ENCODE data around the gene CDO1. TPM values are rescaled to one million over a fixed set of nuclear protein-coding genes. Genes with fewer than 3 reads are reported as not detected.

CDO1 gene
- total RNA-seq, 3 donors from 2014 or later (not counting 1 experiment from before 2014, with no cell fraction given): not detected

- H3K36me3 Mint-ChIP-seq: no peaks in the 10 kb centered on the region
- intact Hi-C loops (cut with micrococcal nuclease): no loop called here
- Histone ChIP-seq H3K4me3 (ENCODE audit: low read length) (no peak overlapping the region), H3K36me3 (ENCODE audit: control insufficient read depth, insufficient read depth, low read length) (no peaks in the 10 kb centered on the region), H3K27me3 (ENCODE audit: control insufficient read depth, insufficient read depth, low read length) (peaks cover 44% of the 10 kb centered on the region), H3K27ac (ENCODE audit: low read length) (no peak overlapping the region), H3K9me3 (ENCODE audit: control insufficient read depth, insufficient read depth, low read length) (no peaks in the 10 kb centered on the region), H3K4me1 (ENCODE audit: control insufficient read depth, insufficient read depth, low read length) (peaks cover 15% of the 10 kb centered on the region)
- ATAC-seq (no peak), DNase-seq (no peak)
- WGBS (ENCODE audit: insufficient coverage): 22% methylated on average over 21 of the region's 21 CpGs
- peaks cover 0 to 10% of the 10 kb centered on the region in 2 donors for H3K4me1 Mint-ChIP-seq
- TF ChIP-seq, protein P1, sequence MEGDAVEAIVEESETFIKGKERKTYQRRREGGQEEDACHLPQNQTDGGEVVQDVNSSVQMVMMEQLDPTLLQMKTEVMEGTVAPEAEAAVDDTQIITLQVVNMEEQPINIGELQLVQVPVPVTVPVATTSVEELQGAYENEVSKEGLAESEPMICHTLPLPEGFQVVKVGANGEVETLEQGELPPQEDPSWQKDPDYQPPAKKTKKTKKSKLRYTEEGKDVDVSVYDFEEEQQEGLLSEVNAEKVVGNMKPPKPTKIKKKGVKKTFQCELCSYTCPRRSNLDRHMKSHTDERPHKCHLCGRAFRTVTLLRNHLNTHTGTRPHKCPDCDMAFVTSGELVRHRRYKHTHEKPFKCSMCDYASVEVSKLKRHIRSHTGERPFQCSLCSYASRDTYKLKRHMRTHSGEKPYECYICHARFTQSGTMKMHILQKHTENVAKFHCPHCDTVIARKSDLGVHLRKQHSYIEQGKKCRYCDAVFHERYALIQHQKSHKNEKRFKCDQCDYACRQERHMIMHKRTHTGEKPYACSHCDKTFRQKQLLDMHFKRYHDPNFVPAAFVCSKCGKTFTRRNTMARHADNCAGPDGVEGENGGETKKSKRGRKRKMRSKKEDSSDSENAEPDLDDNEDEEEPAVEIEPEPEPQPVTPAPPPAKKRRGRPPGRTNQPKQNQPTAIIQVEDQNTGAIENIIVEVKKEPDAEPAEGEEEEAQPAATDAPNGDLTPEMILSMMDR (IDR thresholded peaks at IDR 0.05): no peak
- no peak overlapping the region for H3K27ac Mint-ChIP-seq
- H3K4me3 Mint-ChIP-seq: peak overlapping the region; percentile 52
- no peaks in the 10 kb centered on the region for H3K9me3 Mint-ChIP-seq
- peaks cover 50 to 84% of the 10 kb centered on the region in 2 donors for H3K27me3 Mint-ChIP-seq (ENCODE audit: low read depth in 2 of 2)
Measured at GRCh38 chr5:115815006-115815692, 1.3 kb downstream of the CDO1 start.

- 41% methylated on average over 5 of the region's 5 CpGs for WGBS (ENCODE audit: insufficient coverage)
- peaks cover 51 to 87% of the 10 kb centered on the region in 2 donors for H3K27me3 Mint-ChIP-seq (ENCODE audit: low read depth in 2 of 2)
- H3K27me3 ChIP-seq (ENCODE audit: control insufficient read depth, insufficient read depth, low read length): peaks cover 44% of the 10 kb centered on the region
- H3K36me3 Mint-ChIP-seq: no peaks in the 10 kb centered on the region
- TF ChIP-seq, protein P1 (IDR thresholded peaks at IDR 0.05): no peak
- no peak overlapping the region for H3K4me3 Mint-ChIP-seq
- no peak overlapping the region for H3K4me3 ChIP-seq (ENCODE audit: low read length)
- H3K9me3 ChIP-seq (ENCODE audit: control insufficient read depth, insufficient read depth, low read length): no peaks in the 10 kb centered on the region
- peaks cover 0 to 10% of the 10 kb centered on the region in 2 donors for H3K4me1 Mint-ChIP-seq
- no peaks in the 10 kb centered on the region for H3K36me3 ChIP-seq (ENCODE audit: control insufficient read depth, insufficient read depth, low read length)
- intact Hi-C loops (cut with micrococcal nuclease): no loop called here
- DNase-seq: no peak
- H3K27ac ChIP-seq (ENCODE audit: low read length): no peak overlapping the region
- no peaks in the 10 kb centered on the region for H3K9me3 Mint-ChIP-seq
- peaks cover 15% of the 10 kb centered on the region for H3K4me1 ChIP-seq (ENCODE audit: control insufficient read depth, insufficient read depth, low read length)
- ATAC-seq: peak in 1 of 3 donors; percentile 22
- H3K27ac Mint-ChIP-seq: no peak overlapping the region
Measured at GRCh38 chr5:115813719-115814118, 2.7 kb downstream of the CDO1 start.

DNA sequence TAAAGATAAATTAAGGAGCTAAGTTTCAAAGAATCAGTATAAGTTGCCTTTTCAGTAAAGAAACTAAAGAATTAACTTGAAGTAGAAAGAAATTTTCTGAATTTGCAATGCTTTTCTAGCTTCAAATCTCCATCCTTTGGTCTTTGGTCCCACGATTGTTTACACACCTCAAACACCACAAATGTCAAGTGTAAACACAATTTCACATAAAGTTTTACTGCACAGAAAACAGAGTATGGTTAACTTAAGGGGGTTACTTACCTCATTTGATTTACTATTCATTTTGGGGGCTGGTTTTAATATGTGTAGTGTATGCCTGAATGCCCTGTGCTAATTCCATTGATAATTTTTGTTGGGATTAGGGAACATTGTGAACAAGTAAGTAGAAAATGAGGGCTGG, 4.1 kb downstream of the CDO1 start:
- Histone ChIP-seq H3K27ac (ENCODE audit: low read length) (no peak overlapping the region), H3K9me3 (ENCODE audit: control insufficient read depth, insufficient read depth, low read length) (no peaks in the 10 kb centered on the region), H3K4me3 (ENCODE audit: low read length) (no peak overlapping the region), H3K4me1 (ENCODE audit: control insufficient read depth, insufficient read depth, low read length) (peaks cover 15% of the 10 kb centered on the region), H3K27me3 (ENCODE audit: control insufficient read depth, insufficient read depth, low read length) (peaks cover 44% of the 10 kb centered on the region), H3K36me3 (ENCODE audit: control insufficient read depth, insufficient read depth, low read length) (no peaks in the 10 kb centered on the region)
- Mint-ChIP-seq H3K27ac (no peak overlapping the region), H3K27me3 (ENCODE audit: low read depth in 2 of 2) (peaks cover 47 to 78% of the 10 kb centered on the region in 2 donors), H3K9me3 (no peaks in the 10 kb centered on the region), H3K4me1 (peaks cover 0 to 10% of the 10 kb centered on the region in 2 donors), H3K36me3 (no peaks in the 10 kb centered on the region), H3K4me3 (no peak overlapping the region)
- TF ChIP-seq, protein P1 (IDR thresholded peaks at IDR 0.05): no peak
- DNase-seq (no peak), ATAC-seq (no peak)
- intact Hi-C loops (cut with micrococcal nuclease): no loop called here
- 100% methylated on average over 1 of the region's 1 CpG for WGBS (ENCODE audit: insufficient coverage)

DNA sequence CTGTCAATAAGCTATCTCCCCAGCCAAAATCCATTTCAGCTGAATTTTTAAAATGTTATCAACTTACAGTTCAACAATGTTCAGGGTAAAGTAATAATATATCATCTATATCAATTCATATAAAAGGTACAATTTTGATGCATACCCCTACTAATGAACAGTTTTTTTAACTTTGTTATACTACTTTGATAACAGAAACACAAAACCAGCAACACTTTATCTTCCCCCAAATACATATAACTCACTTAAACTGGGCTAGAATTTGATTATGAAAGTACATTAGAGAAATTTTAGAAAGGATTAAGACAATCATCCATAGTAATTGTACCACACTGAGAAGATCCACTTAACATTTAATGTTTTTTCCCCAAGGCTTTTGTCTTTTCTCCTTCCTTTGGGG, 5.1 kb downstream of the CDO1 start:
- Mint-ChIP-seq H3K4me1 (peaks cover 0 to 10% of the 10 kb centered on the region in 2 donors), H3K27me3 (ENCODE audit: low read depth in 2 of 2) (peaks cover 46 to 79% of the 10 kb centered on the region in 2 donors), H3K27ac (no peak overlapping the region), H3K4me3 (no peak overlapping the region), H3K36me3 (no peaks in the 10 kb centered on the region), H3K9me3 (no peaks in the 10 kb centered on the region)
- Histone ChIP-seq H3K4me1 (ENCODE audit: control insufficient read depth, insufficient read depth, low read length) (peaks cover 10% of the 10 kb centered on the region), H3K9me3 (ENCODE audit: control insufficient read depth, insufficient read depth, low read length) (no peaks in the 10 kb centered on the region), H3K4me3 (ENCODE audit: low read length) (no peak overlapping the region), H3K27me3 (ENCODE audit: control insufficient read depth, insufficient read depth, low read length) (peaks cover 37% of the 10 kb centered on the region), H3K27ac (ENCODE audit: low read length) (no peak overlapping the region), H3K36me3 (ENCODE audit: control insufficient read depth, insufficient read depth, low read length) (no peaks in the 10 kb centered on the region)
- DNase-seq (no peak), ATAC-seq (no peak)
- TF ChIP-seq, protein P1 (IDR thresholded peaks at IDR 0.05): no peak
- intact Hi-C loops (cut with micrococcal nuclease): no loop called here

All from natural killer cell (primary cell).